ENCODE data around the gene FGF6.
"Not testable (repeated sequence)": the region's sequence is repeated elsewhere in the genome, so short reads cannot be mapped to it uniquely, and the experiment has no call there.

The FGF6 gene

DNA sequence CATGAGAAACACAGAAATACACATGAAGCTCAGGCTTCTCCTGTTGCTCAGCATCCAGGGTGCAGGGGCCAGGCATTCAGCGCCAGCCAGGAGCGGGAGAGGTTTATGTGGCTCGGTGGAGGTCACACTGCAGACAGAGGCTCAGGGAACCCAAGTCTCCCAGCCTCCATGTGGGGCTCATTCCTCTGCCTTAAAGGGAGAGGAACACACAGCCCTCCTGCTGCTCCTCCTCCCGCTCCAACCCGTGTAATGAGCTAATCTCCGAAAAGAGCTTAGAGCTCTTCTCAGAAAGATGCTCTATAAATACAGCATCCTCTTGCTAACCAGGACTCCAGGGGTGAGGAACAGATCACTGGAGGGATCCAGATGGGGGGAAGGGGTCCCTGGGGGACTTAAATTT is 28.2 kb downstream of the FGF6 start:
- no peak for DNase-seq

DNA sequence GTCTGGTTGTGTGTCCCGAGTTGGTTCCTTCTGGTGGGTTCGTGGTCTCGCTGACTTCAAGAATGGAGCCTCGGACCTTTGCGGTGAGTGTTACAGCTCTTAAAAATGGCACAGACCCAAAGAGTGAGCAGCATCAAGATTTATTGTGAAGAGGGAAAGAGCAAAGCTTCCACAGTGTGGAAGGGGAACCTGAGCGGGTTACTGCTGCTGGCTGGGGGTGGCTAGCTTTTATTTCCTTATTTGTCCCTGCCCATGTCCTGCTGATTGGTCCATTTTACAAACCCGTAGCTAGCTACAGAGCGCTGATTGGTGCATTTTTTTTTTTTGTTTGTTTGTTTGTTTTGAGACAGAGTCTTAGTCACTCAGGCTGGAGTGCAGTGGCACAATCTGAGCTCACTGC is 29.3 kb downstream of the FGF6 start:
- DNase-seq, result no peak

DNA sequence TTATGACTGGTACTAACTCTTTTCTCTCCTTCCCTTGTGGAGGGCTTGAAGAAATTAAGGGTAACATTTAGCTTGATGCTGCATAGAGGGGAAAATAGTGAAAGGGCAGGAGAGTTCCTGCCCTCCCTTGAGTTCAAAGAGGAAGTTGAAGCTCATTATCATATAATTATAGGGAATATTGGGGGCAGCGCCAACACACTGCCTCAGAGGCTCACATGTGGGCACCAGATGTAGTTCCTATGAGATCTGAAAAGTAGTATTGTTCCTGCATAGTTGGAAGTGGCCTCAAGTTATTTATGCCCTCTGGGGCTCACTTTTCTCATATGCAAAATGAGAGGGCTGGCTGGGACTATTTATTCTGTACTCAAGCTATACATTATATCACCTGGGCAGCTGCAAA is 33.1 kb downstream of the FGF6 start:
- peak; percentile 5 for DNase-seq

GRCh38 chr12:4412056-4412455 is 33.6 kb downstream of the FGF6 start:
- DNase-seq, result no peak

GRCh38 chr12:4407136-4407535 is 38.5 kb downstream of the FGF6 start:
- DNase-seq, result no peak

- DNase-seq, result not testable (repeated sequence)
Measured at GRCh38 chr12:4404877-4405637, 40.6 kb downstream of the FGF6 start.

DNA sequence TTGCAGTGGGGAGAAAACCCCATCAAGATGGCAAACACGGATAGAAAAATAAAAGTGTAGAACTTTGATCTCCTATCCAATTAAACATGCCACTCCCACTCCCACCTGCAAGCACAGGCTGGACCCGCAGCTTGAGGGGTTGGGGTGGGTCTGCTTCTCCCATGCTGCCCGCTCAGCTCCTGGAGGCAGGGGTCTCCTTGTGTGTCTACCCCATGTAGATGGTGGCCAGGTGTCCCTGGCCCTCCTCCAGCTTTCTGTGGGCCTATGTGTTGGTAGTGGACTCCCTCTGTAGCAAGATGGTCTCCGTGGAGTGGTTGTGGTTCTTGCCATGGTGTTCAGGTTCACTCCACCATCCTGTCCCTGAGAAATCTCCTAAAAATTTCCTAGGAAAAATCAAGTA is 42.6 kb downstream of the FGF6 start:
- no peak for DNase-seq

- DNase-seq, result no peak
Measured at GRCh38 chr12:4401117-4401516, 44.5 kb downstream of the FGF6 start.

GRCh38 chr12:4395818-4396217 is 49.8 kb downstream of the FGF6 start:
- no peak for DNase-seq

GRCh38 chr12:4393211-4393610 is 52.4 kb downstream of the FGF6 start:
- no peak for DNase-seq

GRCh38 chr12:4392223-4392742 is 53.3 kb downstream of the FGF6 start:
- DNase-seq, result no peak

DNA sequence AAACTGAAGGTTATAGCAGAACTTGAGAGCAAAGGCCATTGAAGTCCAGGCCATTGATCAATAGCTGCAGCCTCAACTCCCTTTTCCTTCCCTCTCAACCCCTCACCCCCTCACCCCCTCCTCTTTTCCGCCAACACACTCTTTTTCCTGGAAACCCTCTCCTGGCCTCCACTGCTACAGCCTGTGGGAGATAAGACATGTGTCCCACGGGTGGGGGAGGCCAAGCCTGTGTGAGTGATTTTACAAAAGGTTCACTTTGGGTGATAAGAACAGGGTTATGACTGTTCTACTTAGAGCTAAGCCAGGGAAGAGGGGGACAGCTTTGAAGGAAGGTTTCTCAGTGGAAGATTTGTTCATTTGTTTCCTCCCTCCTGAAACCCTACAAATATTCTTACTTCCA is 57.0 kb downstream of the FGF6 start:
- no peak for DNase-seq

GRCh38 chr12:4388032-4388431 is 57.6 kb downstream of the FGF6 start:
- no peak for DNase-seq

GRCh38 chr12:4387607-4388006 is 58.0 kb downstream of the FGF6 start:
- no peak for DNase-seq

- no peak for DNase-seq
Measured at GRCh38 chr12:4386801-4387200, 58.8 kb downstream of the FGF6 start.
